Activated effector memory CD4-positive, alpha-beta T cell treated with anti-CD3 and anti-CD28 coated beads, Interleukin-2, amount 50 U/mL, for 16 hours (primary cell): ENCODE results near the gene ASTE1.
"Not testable (repeated sequence)": the region's sequence is repeated elsewhere in the genome, so short reads cannot be mapped to it uniquely, and the experiment has no call there.

Experiments
- DNase-seq: peaks from one replicate; pipeline ENCODE4 v3.0.0-alpha.2; 2020

Gene ASTE1

GRCh38 chr3:131026321-131027151, at the start of gene ASTE1, which contains the start of gene NEK11:
Gene ASTE1 (minus strand): TSS chr3:131026825. CDS start chr3:131025306, 1,519 bp downstream.
Gene NEK11 (plus strand): TSS chr3:131026877. CDS start chr3:131029709, 2,832 bp downstream.
- DNase-seq = peak; percentile 97

- DNase-seq = no peak
Measured at GRCh38 chr3:131075632-131076328, 49.2 kb upstream of the ASTE1 start.

- DNase-seq = no peak
Measured at GRCh38 chr3:131072845-131073244, 46.2 kb upstream of the ASTE1 start.

DNA sequence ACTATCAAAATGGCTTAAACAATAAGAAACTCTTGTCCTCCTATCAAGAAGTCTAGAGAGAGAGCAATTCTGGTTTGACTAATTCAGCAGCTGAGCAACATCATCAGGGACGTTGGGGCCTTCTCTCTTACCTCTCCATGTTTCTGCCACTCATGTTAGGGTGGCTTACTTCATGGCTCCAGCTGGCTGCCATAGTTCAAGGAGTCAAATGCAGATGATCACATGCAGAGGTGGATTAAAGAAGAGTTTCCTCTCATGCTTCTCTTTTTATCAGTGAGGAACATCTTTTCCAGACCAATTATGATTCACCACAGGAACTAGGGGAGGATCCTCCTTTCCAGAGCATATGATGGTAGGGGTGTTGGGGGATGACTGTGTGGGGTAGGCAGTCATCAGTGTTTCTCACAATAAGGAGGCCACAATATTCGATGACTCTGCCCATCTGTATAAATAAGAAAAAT, 45.5 kb upstream of the ASTE1 start:
- DNase-seq = no peak

DNA sequence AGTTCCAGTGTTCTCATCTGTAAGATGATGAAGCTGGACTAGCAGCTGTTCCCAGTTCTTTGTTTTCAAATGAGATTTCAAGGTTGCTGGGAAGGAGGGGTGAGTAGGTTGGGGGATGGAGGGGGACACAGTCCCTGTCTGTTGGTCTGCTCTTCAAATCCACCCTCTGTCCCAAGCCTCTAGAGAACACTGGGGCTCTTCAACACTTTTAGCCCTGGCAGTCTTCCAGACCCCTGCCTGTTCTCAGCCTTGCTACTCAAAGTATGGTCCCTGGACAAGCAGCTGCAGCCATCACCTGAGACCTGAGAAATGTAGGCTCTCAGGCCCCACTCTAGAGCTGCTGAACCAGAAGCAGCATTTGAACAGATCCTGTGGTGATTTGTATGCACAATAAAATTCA, 41.4 kb upstream of the ASTE1 start:
- DNase-seq = no peak

DNA sequence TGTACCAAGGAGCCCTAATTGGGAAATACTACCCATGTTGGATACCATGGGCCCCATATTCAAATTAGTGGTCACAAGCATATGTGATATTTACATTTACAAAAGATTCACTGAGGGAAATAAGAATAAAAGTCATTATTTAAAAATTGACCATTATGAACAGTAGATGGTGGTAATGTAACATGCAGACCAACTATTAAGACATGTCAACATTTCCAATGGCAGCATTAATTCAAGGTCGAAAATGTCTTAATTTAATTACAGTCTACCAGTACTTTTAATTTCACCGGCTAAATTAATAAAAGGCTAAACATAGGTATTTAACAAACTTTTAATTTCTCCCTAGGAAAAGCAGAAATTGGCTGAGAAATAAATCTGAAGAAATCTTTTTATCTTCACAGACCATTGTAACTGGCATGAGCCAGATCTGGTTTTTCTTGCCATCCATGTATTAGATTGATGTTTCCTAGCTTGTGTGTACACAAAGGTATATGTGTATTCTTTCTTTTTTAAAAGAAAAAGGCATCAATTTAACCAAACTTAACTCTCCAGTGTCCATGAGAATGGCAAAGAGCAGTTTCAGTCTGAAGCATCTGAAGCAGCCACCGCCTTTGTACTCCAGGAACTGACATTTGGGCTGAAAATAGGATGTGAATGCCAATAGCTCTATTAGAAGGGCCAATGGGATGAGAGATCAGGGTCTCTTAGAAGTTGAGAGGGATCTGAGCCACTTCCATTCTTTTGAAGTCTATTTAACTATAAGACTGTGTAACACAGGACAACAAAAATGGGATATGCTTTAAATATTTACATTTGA, 26.6 kb upstream of the ASTE1 start:
- no peak for DNase-seq

DNA sequence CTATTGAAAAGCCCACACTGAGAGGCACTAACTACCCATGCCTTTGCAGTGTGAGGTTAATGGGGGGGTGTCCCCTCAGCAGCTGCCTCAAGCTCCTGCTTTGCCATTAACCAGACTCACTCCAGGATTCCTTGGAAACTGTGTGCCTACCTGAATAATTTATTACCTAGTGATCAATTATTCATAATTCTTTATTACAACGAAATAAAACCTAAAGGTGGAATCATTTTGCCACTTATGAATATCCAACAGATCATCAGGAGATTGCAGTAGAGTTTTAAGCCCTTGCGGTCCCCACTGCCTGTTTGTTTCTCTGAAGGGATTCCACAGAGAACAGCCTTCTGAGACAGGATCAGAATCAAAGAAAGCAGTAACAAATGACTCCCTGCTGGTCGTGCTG, 23.4 kb upstream of the ASTE1 start:
- DNase-seq = no peak

GRCh38 chr3:131048030-131048429, 21.4 kb upstream of the ASTE1 start:
- no peak for DNase-seq

GRCh38 chr3:131047582-131047981, 21.0 kb upstream of the ASTE1 start:
- DNase-seq = no peak

- DNase-seq = not testable (repeated sequence)
Measured at GRCh38 chr3:131042271-131042985, 15.8 kb upstream of the ASTE1 start.

DNA sequence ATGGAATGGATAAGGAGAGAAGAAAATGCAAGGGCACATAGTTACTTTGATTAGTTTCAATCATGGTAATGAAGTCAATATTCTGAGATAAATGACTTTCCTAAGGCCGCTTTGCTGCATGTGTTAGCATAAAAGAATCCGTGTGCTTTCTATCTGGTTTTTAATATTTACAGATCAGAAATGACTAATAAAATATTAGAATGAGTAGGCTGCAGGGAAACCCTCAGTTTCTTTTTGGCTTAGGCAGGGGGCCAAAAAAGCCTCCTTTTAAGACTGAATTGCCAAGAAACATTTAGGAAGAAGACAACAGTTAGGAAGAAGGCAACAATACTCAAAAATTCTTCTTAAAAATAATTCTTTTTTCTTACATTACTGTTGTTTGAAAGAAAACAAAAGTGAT, 11.7 kb upstream of the ASTE1 start:
- no peak for DNase-seq

DNA sequence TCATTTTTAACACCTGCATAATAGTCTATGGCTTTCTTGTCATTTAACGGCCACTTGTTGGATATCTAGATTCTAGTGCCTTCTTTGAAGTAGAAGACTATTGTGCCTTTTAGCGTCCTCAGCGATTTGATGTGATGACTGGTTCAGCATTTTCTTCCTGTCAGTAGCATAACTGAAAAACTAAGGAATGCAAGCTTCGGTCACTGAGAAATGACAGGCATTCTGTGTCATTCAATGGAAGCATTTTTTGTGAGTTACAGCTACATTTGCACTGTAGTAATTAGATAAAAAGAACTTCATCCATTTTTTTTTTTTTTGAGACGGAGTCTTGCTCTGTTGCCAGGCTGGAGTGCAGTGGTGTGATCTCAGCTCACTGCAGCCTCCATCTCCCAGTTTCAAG, 10.4 kb upstream of the ASTE1 start:
- DNase-seq = no peak

DNA sequence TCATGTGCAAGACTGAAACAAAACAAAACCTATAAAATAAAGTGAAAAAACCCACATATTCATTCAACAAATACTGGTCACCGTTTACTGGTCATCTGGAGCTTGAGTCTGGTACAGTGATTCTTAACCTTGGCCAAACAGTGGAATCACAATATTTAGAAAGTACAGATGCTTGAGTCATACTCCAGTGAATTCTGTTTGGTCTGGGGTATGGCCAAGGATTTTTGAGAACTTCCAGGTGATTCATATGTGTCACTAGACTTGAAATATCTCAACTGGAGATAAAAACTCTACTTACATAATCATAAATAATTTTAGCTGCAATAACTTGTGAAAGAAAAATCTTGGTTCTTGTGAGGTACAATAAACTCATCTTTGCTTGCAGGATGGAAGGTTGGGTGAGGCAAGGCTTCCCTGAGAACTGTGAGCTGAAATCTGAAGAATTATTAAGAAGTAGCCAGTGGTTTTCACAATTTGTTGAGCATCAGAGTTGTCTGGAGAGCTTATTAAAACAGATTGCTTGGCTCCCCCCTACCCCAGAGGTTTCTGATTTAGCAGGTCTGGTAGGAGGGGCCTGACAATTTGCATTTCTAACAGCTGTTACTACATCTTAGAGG, 9.7 kb upstream of the ASTE1 start:
- no peak for DNase-seq

- no peak for DNase-seq
Measured at GRCh38 chr3:131033480-131034080, 7.0 kb upstream of the ASTE1 start.

DNA sequence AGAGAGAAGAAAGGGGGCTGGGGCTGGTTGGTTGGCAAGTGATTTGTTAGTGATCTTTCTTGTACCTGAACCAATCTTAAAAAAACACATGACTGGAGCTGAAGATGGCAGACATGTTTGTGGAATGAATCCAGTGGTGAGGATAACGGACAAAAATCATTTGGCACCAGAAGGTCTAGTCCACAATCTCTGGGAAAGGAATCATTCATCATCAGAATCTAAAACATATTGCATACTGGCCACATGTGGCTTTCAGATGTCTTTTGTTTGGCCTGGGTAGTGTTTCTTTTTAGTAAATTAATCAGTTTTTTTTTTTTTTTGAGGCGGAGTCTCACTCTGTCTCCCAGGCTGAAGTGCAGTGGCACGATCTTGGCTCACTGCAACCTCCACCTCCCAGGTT, 5.0 kb upstream of the ASTE1 start:
- DNase-seq = no peak

DNA sequence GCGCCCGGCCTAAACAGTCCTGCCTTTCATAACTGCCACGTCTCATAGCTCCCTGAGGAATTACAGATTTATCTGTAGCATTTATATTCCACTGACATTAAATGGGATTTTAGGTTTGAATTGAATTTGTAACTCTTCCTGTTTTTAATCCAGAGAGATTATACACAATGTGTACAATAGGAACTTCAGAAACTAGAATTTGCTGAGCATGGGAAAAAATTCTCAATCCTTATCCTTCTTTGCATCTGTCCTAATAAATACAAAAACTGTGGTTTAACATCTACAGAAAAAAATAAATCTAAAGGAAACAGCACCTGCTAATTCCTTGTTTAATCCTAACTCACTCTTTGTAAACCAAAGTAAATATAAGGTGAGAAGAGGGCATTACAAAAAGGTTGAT, 2.2 kb upstream of the ASTE1 start:
- DNase-seq = no peak

- no peak for DNase-seq
Measured at GRCh38 chr3:131025539-131025938, 1.1 kb downstream of the ASTE1 start.

DNA sequence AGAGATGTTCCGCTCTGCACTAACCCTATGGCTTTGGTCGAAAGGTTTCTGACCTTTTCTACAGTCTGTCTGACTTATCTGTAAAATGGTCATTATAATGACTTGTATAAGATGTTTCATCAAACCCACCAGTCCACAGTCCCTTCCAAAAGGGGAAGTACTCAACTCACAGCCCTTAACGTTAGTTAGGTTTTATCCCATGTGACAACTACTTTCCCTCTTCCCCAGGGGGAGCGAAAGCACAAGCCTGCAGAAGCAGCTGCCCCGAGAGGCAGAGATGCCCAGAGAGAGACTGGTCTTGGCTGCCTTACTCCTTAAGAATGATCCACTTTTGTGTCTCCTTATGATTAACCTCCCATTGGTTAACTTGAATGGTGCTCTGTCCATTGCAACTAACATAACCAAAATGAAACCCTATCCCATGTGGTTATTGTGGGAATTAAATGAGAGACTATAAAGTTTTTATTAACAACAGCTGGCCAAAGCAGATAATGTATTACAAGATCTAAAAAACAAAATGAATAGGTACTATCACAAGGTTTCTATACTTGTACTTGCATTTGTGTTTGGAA, 6.4 kb downstream of the ASTE1 start:
- no peak for DNase-seq

DNA sequence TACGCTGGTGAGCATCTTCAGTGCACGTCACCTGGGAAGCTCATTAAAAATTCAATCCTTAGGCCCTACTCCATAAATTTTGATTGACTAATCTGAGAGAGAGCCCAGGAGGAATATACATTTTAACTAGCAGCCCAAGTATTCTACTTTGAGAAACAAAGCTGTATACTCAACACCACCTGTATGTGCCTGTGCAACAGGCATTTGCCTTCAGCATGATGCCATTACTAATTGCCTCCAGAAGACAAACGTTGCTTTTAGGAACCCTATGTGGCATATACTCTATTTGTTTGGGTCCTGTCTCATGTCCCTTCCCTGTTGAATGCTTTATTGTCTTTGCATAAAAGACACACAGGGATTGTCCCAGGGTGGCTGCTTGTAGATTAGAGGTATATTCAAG, 7.7 kb downstream of the ASTE1 start:
- no peak for DNase-seq

DNA sequence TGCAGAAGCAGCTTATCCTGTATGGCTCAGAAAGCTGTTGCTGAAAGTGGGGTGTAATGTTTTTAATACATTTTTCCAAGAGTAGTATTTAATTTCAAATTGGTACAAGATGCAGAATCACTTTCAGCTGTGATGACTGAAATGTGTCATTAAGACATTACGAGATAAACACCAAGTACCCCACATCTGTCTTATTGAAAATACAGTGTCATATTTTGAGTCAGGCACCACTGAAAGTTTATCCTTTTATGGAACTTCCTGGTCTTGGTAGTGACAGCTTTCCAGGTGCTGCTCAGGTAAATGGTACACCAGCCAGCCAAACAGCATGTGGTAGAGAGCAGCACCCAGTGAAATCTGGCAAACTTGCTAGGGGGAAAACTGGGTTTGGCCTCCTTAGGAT, 16.9 kb downstream of the ASTE1 start:
- no peak for DNase-seq

DNA sequence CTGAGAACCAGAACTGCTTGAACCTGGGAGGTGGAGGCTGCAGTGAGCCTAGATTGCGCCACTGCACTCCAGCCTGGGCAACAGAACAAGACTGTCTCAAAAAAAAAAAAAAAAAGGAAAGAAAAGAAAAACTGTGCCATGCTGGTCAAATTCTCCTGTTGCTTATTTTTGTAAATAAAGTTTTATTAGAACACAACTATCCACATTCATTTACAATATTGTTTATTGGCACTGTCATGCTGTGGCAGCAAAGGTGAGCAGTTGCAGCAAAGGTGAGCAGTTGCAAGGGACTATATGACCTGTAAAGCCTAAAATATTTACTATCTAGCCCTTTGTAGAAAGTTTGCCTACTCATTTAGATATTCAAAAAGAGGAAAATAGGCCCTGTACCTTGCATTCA, 18.3 kb downstream of the ASTE1 start:
- DNase-seq = no peak
